ENCODE data around the gene SPATS2L. TPM values are rescaled to one million over a fixed set of nuclear protein-coding genes. Genes with fewer than 3 reads are reported as not detected.
A peak's percentile ranks its signal among the peaks of the same experiment; 100 is the strongest.

SPATS2L gene
- total and polyA plus RNA-seq, 2 of the 13 experiments (the other 11 are each of a cell fraction or from before 2014, with no cell fraction given), result 154 to 212 TPM

DNA sequence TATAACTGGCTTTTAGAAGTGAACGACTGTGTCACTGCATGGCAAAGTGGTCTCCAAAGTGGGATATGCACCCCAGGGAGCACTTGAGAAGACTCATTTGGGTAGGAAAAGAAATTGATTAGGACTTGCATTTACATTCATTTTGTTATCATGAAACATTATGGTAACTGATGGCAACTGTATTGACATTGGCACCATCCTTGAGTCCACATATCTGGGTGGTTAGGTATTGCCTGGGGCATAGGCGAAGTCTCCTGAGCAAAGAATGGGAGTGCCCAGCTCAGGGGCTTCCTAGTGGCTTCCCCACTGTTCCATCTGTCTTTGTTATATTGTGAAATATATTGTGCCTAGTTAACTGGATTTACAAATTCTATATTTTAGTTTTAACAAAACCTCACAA lies 29.2 kb downstream of the SPATS2L start (continued):
- TF ChIP-seq, protein P1, sequence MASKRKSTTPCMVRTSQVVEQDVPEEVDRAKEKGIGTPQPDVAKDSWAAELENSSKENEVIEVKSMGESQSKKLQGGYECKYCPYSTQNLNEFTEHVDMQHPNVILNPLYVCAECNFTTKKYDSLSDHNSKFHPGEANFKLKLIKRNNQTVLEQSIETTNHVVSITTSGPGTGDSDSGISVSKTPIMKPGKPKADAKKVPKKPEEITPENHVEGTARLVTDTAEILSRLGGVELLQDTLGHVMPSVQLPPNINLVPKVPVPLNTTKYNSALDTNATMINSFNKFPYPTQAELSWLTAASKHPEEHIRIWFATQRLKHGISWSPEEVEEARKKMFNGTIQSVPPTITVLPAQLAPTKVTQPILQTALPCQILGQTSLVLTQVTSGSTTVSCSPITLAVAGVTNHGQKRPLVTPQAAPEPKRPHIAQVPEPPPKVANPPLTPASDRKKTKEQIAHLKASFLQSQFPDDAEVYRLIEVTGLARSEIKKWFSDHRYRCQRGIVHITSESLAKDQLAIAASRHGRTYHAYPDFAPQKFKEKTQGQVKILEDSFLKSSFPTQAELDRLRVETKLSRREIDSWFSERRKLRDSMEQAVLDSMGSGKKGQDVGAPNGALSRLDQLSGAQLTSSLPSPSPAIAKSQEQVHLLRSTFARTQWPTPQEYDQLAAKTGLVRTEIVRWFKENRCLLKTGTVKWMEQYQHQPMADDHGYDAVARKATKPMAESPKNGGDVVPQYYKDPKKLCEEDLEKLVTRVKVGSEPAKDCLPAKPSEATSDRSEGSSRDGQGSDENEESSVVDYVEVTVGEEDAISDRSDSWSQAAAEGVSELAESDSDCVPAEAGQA (IDR thresholded peaks at IDR 0.05; ENCODE audit: low read depth), result no peak
- TF ChIP-seq, protein P1 (CRISPR knock-in tag; IDR thresholded peaks at IDR 0.05; ENCODE audit: borderline replicate concordance), result no peak
- TF ChIP-seq ZNF253 (CRISPR knock-in tag; IDR thresholded peaks at IDR 0.05; ENCODE audit: borderline replicate concordance) (no peak), ZNF766 (CRISPR knock-in tag; IDR thresholded peaks at IDR 0.05; ENCODE audit: borderline replicate concordance) (no peak), MXI1 (IDR thresholded peaks at IDR 0.05; ENCODE audit: borderline replicate concordance, low read depth, low read length) (no peak), IKZF4 (CRISPR knock-in tag; IDR thresholded peaks at IDR 0.05; ENCODE audit: borderline replicate concordance, low read depth, not compliant biosample characterization) (no peak), GPN1 (CRISPR knock-in tag; IDR thresholded peaks at IDR 0.05; ENCODE audit: borderline replicate concordance) (no peak), RBM22 (optimal IDR thresholded peaks at IDR 0.05; ENCODE audit: low read length) (peak; percentile 96), ZNF780A (CRISPR knock-in tag; IDR thresholded peaks at IDR 0.05) (no peak), SSRP1 (CRISPR knock-in tag; IDR thresholded peaks at IDR 0.05) (no peak), FLYWCH1 (CRISPR knock-in tag; IDR thresholded peaks at IDR 0.05) (no peak), MTA3 (CRISPR knock-in tag; IDR thresholded peaks at IDR 0.05) (no peak), HDAC6 (IDR thresholded peaks at IDR 0.05; ENCODE audit: low read depth, low read length) (no peak), TEAD3 (CRISPR knock-in tag; optimal IDR thresholded peaks at IDR 0.05; ENCODE audit: borderline replicate concordance) (no peak), RARG (CRISPR knock-in tag; IDR thresholded peaks at IDR 0.05; ENCODE audit: low read depth) (no peak), SIX4 (CRISPR knock-in tag; IDR thresholded peaks at IDR 0.05) (no peak), CEBPB (IDR thresholded peaks at IDR 0.05; ENCODE audit: borderline replicate concordance, low read depth, low read length) (peak; percentile 47; the same call in 1 of the 2 replicates)
- TF ChIP-seq, protein P2, sequence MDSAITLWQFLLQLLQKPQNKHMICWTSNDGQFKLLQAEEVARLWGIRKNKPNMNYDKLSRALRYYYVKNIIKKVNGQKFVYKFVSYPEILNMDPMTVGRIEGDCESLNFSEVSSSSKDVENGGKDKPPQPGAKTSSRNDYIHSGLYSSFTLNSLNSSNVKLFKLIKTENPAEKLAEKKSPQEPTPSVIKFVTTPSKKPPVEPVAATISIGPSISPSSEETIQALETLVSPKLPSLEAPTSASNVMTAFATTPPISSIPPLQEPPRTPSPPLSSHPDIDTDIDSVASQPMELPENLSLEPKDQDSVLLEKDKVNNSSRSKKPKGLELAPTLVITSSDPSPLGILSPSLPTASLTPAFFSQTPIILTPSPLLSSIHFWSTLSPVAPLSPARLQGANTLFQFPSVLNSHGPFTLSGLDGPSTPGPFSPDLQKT (CRISPR knock-in tag; IDR thresholded peaks at IDR 0.05; ENCODE audit: borderline replicate concordance), result no peak
- TF ChIP-seq, protein P3, sequence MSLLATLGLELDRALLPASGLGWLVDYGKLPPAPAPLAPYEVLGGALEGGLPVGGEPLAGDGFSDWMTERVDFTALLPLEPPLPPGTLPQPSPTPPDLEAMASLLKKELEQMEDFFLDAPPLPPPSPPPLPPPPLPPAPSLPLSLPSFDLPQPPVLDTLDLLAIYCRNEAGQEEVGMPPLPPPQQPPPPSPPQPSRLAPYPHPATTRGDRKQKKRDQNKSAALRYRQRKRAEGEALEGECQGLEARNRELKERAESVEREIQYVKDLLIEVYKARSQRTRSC (CRISPR knock-in tag; IDR thresholded peaks at IDR 0.05; ENCODE audit: low read depth), result no peak
- TF ChIP-seq, protein P4, sequence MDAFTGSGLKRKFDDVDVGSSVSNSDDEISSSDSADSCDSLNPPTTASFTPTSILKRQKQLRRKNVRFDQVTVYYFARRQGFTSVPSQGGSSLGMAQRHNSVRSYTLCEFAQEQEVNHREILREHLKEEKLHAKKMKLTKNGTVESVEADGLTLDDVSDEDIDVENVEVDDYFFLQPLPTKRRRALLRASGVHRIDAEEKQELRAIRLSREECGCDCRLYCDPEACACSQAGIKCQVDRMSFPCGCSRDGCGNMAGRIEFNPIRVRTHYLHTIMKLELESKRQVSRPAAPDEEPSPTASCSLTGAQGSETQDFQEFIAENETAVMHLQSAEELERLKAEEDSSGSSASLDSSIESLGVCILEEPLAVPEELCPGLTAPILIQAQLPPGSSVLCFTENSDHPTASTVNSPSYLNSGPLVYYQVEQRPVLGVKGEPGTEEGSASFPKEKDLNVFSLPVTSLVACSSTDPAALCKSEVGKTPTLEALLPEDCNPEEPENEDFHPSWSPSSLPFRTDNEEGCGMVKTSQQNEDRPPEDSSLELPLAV (CRISPR knock-in tag; conservative IDR thresholded peaks at IDR 0.05; ENCODE audit: low read depth), result no peak
